HG03064 (cell line): Measurements from ENCODE around the gene BOD1.

Experiments
- ATAC-seq: cut with Tn5 transposase; IDR thresholded peaks from one replicate; pipeline ENCODE4 v1.9.1; 2021; ENCODE audit warnings: low read depth; ENCODE audit not compliant: unreplicated experiment

The BOD1 gene

GRCh38 chr5:173581408-173582215 lies 34.8 kb downstream of the BOD1 start:
- no peak for ATAC-seq

GRCh38 chr5:173578947-173579615 lies 37.4 kb downstream of the BOD1 start:
- ATAC-seq, result no peak

- ATAC-seq, result no peak
These were observed 38.6 kb downstream of the BOD1 start for GRCh38 chr5:173577817-173578216.

- no peak for ATAC-seq
These were observed 39.3 kb downstream of the BOD1 start for GRCh38 chr5:173577166-173577565.

GRCh38 chr5:173575985-173576384 lies 40.5 kb downstream of the BOD1 start:
- no peak for ATAC-seq

- ATAC-seq, result no peak
These were observed 41.5 kb downstream of the BOD1 start for GRCh38 chr5:173574983-173575382.

- no peak for ATAC-seq
These were observed 43.1 kb downstream of the BOD1 start for GRCh38 chr5:173573126-173573960.

- ATAC-seq, result no peak
These were observed 43.9 kb downstream of the BOD1 start for GRCh38 chr5:173572431-173573125.

- ATAC-seq, result no peak
These were observed 45.9 kb downstream of the BOD1 start for GRCh38 chr5:173570321-173571090.

- ATAC-seq, result no peak
These were observed 47.7 kb downstream of the BOD1 start for GRCh38 chr5:173568703-173569102.

- no peak for ATAC-seq
These were observed 48.3 kb downstream of the BOD1 start for GRCh38 chr5:173568128-173568527.

- no peak for ATAC-seq
These were observed 48.9 kb downstream of the BOD1 start for GRCh38 chr5:173567548-173567947.

- ATAC-seq, result no peak
These were observed 50.9 kb downstream of the BOD1 start for GRCh38 chr5:173565491-173566072.

GRCh38 chr5:173564106-173564505 lies 52.3 kb downstream of the BOD1 start:
- no peak for ATAC-seq

- ATAC-seq, result no peak
These were observed 53.2 kb downstream of the BOD1 start for GRCh38 chr5:173563246-173563645.

GRCh38 chr5:173562451-173562850 lies 54.0 kb downstream of the BOD1 start:
- no peak for ATAC-seq
